OCI-LY3 (cell line): Measurements from ENCODE around the gene DACH2.

Experiments used
- H2AFZ ChIP-seq: fragments of 200-600, 300-600 bp; shearing (Covaris generic); 2 replicates; pipeline ENCODE4 v1.6.0; 2014; ENCODE audit warnings: antibody characterized with exemption, low read depth, low read length
- H3K27ac ChIP-seq: fragments of 200-600, 300-600 bp; sonication (generic); 2 replicates; pipeline ENCODE4 v1.5.1; 2014; ENCODE audit warnings: mild to moderate bottlenecking, low read length, moderate library complexity, mixed read lengths
- H3K27me3 ChIP-seq: fragments of 200-600, 300-600 bp; sonication (generic); 2 replicates; pipeline ENCODE4 v1.6.1; 2014; ENCODE audit warnings: low read depth, low read length, mixed read lengths
- H3K36me3 ChIP-seq: fragments of 200-600, 300-600 bp; sonication (generic); replicated peaks from 2 replicates; pipeline ENCODE3; 2014; ENCODE audit warnings: low read depth, low read length, mixed read lengths
- H3K4me1 ChIP-seq: fragments of 300-600, 200-600 bp; sonication (generic); 2 replicates; pipeline ENCODE4 v1.6.1; 2014; ENCODE audit warnings: low read length, mixed read lengths
- H3K4me2 ChIP-seq: fragments of 200-600, 300-600 bp; sonication (generic); 2 replicates; pipeline ENCODE4 v1.6.1; 2014; ENCODE audit warnings: low read length, mixed read lengths
- H3K4me3 ChIP-seq: fragments of 300-600, 200-600 bp; sonication (generic); 2 replicates; pipeline ENCODE4 v1.5.1; 2014; ENCODE audit warnings: antibody characterized with exemption, mild to moderate bottlenecking, low read length, moderate library complexity
- H3K79me2 ChIP-seq: fragments of 300-600, 200-600 bp; shearing (Covaris generic); 2 replicates; pipeline ENCODE4 v1.6.1; 2014; ENCODE audit warnings: mild to moderate bottlenecking, low read length, mixed read lengths
- H3K9ac ChIP-seq: fragments of 300-600, 200-600 bp; shearing (Covaris generic); 2 replicates; pipeline ENCODE4 v1.6.0; 2014; ENCODE audit warnings: mild to moderate bottlenecking, low read length, moderate library complexity
- H3K9me3 ChIP-seq: fragments of 200-600, 300-600 bp; shearing (Covaris generic); 2 replicates; pipeline ENCODE4 v1.6.1; 2014; ENCODE audit warnings: low read length, mixed read lengths; ENCODE audit not compliant: insufficient read depth
- H4K20me1 ChIP-seq: fragments of 200-600, 300-600 bp; sonication (generic); 2 replicates; pipeline ENCODE4 v1.6.1; 2016; ENCODE audit warnings: low read length, mixed read lengths; ENCODE audit not compliant: insufficient read depth
- CTCF ChIP-seq: fragments of 200-600, 300-600 bp; sonication (generic); IDR thresholded peaks from 2 replicates; pipeline ENCODE4 v1.5.1; 2014; ENCODE audit warnings: antibody characterized with exemption, low read length, low read depth
- EZH2phosphoT487 ChIP-seq: fragments of 200-600 bp; shearing (Covaris generic); IDR thresholded peaks from 2 replicates; pipeline ENCODE4 v1.6.1; 2018; ENCODE audit warnings: antibody characterized with exemption, mixed run types, low read depth

The DACH2 gene

DNA sequence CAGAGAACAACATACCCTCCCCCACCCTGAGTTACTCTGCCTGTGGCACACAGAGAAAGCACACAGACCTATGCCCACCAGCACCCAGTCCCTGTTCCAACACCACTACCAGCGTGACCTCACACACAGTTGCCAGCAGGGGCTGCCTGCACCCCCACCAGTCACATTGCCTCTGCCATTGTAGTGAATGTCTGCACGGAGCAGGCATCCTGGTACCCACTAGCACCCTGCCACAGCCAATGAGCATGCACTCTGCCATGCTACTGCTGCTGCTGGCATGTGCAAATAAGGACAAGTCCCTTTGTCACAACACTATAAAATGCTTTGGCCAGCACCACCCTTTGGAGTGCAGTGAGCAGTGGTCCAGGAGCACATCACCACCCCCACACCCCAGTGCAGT lies 47.1 kb downstream of the DACH2 start:
- TF ChIP-seq EZH2phosphoT487, result no peak
- no peak for TF ChIP-seq CTCF
- no peaks in the 10 kb centered on the region for H3K79me2 ChIP-seq
- H3K9ac ChIP-seq, result no peak overlapping the region
- H3K4me1 ChIP-seq, result no peaks in the 10 kb centered on the region
- H3K4me3 ChIP-seq, result no peak overlapping the region
- no peak overlapping the region for H3K4me2 ChIP-seq
- no peak overlapping the region for H3K27ac ChIP-seq
- no peak overlapping the region for H2AFZ ChIP-seq
- H4K20me1 ChIP-seq, result no peaks in the 10 kb centered on the region
- H3K27me3 ChIP-seq, result no peaks in the 10 kb centered on the region
- no peaks in the 10 kb centered on the region for H3K36me3 ChIP-seq
- no peaks in the 10 kb centered on the region for H3K9me3 ChIP-seq

DNA sequence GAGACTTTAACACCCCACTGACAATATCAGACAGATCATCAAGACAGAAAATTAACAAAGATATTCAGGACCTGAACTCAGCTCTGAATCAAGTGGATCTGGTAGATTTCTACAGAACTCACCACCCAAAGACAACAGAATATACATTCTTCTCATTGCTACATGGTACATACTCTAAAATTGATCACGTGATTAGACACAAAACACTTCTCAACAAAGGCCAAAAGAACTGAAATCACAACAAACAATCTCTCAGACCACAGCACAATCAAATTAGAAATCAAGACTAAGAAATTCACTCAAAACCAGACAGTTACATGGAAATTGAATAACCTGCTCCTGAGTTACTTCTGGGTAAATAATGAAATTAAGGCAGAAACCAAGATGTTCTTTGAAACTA lies 49.6 kb downstream of the DACH2 start:
- Histone ChIP-seq H3K4me3 (no peak overlapping the region), H3K79me2 (no peaks in the 10 kb centered on the region), H3K9ac (no peak overlapping the region), H4K20me1 (no peaks in the 10 kb centered on the region), H3K27ac (no peak overlapping the region), H3K4me1 (no peaks in the 10 kb centered on the region), H3K36me3 (no peaks in the 10 kb centered on the region), H2AFZ (no peak overlapping the region), H3K27me3 (no peaks in the 10 kb centered on the region), H3K4me2 (no peak overlapping the region), H3K9me3 (no peaks in the 10 kb centered on the region)
- TF ChIP-seq EZH2phosphoT487 (no peak), CTCF (no peak)

GRCh38 chrX:86210772-86211171 lies 62.5 kb downstream of the DACH2 start:
- Histone ChIP-seq H3K9me3 (no peaks in the 10 kb centered on the region), H3K4me2 (no peak overlapping the region), H3K79me2 (no peaks in the 10 kb centered on the region), H3K9ac (no peak overlapping the region), H3K27me3 (no peaks in the 10 kb centered on the region), H3K36me3 (no peaks in the 10 kb centered on the region), H4K20me1 (no peaks in the 10 kb centered on the region), H3K4me1 (no peaks in the 10 kb centered on the region), H3K27ac (no peak overlapping the region), H2AFZ (no peak overlapping the region), H3K4me3 (no peak overlapping the region)
- TF ChIP-seq EZH2phosphoT487 (no peak), CTCF (no peak)

DNA sequence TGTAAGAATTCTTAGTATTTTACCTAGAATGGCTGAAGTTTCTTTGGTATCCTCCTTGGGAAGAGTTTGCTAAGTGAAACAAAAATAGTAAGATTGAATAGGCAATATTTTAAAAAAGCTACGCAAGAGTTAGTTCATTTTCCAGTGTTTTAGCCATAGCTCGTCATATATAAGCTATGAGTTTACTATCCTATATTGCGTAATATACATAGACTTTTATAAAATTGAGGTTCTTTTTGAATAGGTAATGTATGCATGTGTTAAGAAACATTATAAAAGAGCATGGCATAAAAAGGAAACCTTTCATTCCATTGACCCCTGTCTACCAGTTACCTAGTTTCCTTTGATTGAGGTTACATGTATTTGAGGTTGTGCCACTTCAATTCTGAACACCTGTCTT lies 67.0 kb downstream of the DACH2 start:
- TF ChIP-seq CTCF (no peak), EZH2phosphoT487 (no peak)
- Histone ChIP-seq H3K4me2 (no peak overlapping the region), H3K36me3 (no peaks in the 10 kb centered on the region), H3K9ac (no peak overlapping the region), H3K4me1 (no peaks in the 10 kb centered on the region), H3K27me3 (no peaks in the 10 kb centered on the region), H3K9me3 (no peaks in the 10 kb centered on the region), H4K20me1 (no peaks in the 10 kb centered on the region), H3K79me2 (no peaks in the 10 kb centered on the region), H2AFZ (no peak overlapping the region), H3K4me3 (no peak overlapping the region), H3K27ac (no peak overlapping the region)
